K562 (cell line): ENCODE measurements around the gene DNAJA1. TPM values are rescaled to one million over a fixed set of nuclear protein-coding genes. Genes with fewer than 3 reads are reported as not detected.

Experiments used
- ATAC-seq: fragments of 200-7000 bp; cut with Tn5 transposase; 3 replicates; pipeline ENCODE4 v1.9.1; 2020; ENCODE audit warnings: moderate library complexity
- BruUV-seq: library from RNA; stranded (reverse); fragments of 400-500 nt; replicated peaks from 2 replicates; lab custom pipeline; 2021; lab: Mats Ljungman, UMichigan
- CTCF ChIA-PET: fragments of 300-600 bp; formaldehyde crosslinking; extraction: SDS; loops from one replicate; lab custom pipeline; 2021; ENCODE audit warnings: low intra/inter-chr PET ratio; lab: Yijun Ruan, JAX
- POLR2A ChIA-PET: fragments of 300-600, 350-650 bp; sonication (Branson Sonifier 250); formaldehyde crosslinking; extraction: SDS; loops from one replicate; lab custom pipeline; 2021; ENCODE audit warnings: antibody characterized with exemption, inconsistent platforms; lab: Yijun Ruan, JAX
- DNase-seq, 4 experiments: peaks; one replicate each; pipeline versions ENCODE4 v3.0.0 to v3.0.0-alpha.2; 2011 to 2018; ENCODE audit warnings: low spot score in 3 of 4, mixed read lengths in 3 of 4; ENCODE audit errors: extremely low read depth in 1 of 4
- FAIRE-seq: peaks from 2 replicates; lab custom pipeline; 2011; peaks lifted over from hg19 to GRCh38; lab: Jason Lieb, UNC
- H2AFZ ChIP-seq: 2 replicates; pipeline ENCODE4 v1.6.0; 2011; ENCODE audit warnings: low read depth, low read length, control low read depth, inconsistent platforms
- H3K27ac ChIP-seq: fragments of 200-600 bp; 3 replicates; pipeline ENCODE4 v1.8.0; 2011; ENCODE audit warnings: low read depth, mild to moderate bottlenecking, control low read depth, inconsistent platforms, low read length, moderate library complexity, mixed read lengths; ENCODE audit errors: extremely low read depth
- H3K27me3 ChIP-seq, 2 experiments: fragments of 300-600 bp in 1 of 2; 2 replicates in 1 of 2; 3 replicates in 1 of 2; pipeline versions ENCODE4 v1.6.0 to v1.8.0; 2011; ENCODE audit warnings: inconsistent platforms in 2 of 2, low read length in 2 of 2, mild to moderate bottlenecking in 1 of 2, mixed read lengths in 1 of 2, moderate library complexity in 1 of 2; ENCODE audit not compliant: control insufficient read depth in 2 of 2, insufficient read depth in 2 of 2
- H3K36me3 ChIP-seq: fragments of 300-600 bp; 3 replicates; pipeline ENCODE4 v1.8.0; 2011; ENCODE audit warnings: mild to moderate bottlenecking, low read length, inconsistent platforms; ENCODE audit not compliant: control insufficient read depth, insufficient read depth
- H3K4me1 ChIP-seq, 2 experiments: fragments of 200-600 bp in 1 of 2; replicated peaks in 1 of 2; 2 replicates in 1 of 2; 3 replicates in 1 of 2; pipeline versions ENCODE4 v1.5.1 to v1.8.0; 2011; ENCODE audit warnings: inconsistent platforms in 2 of 2, low read length in 2 of 2, mild to moderate bottlenecking in 1 of 2, mixed read lengths in 1 of 2, moderate library complexity in 1 of 2; ENCODE audit not compliant: control insufficient read depth in 2 of 2, insufficient read depth in 2 of 2
- H3K4me2 ChIP-seq: 2 replicates; pipeline ENCODE4 v1.6.1; 2011; ENCODE audit warnings: low read length, control low read depth, inconsistent platforms, mixed read lengths; ENCODE audit not compliant: insufficient read depth
- H3K4me3 ChIP-seq: fragments of 200-600 bp; sonication (generic), shearing (Covaris generic); 2 replicates; pipeline ENCODE4 v1.5.1; 2016; ENCODE audit warnings: control low read depth, inconsistent platforms
- H3K79me2 ChIP-seq: fragments of 200-600 bp; 3 replicates; pipeline ENCODE4 v1.8.0; 2011; ENCODE audit warnings: low read length, inconsistent platforms; ENCODE audit not compliant: control insufficient read depth, insufficient read depth
- H3K9ac ChIP-seq, 2 experiments: 2 replicates each; pipeline versions ENCODE4 v1.6.0 to v1.6.1; 2011; ENCODE audit warnings: low read depth in 2 of 2, low read length in 2 of 2, control low read depth in 1 of 2, inconsistent platforms in 1 of 2, mild to moderate bottlenecking in 1 of 2, mixed read lengths in 1 of 2; ENCODE audit not compliant: insufficient read depth in 1 of 2
- H3K9me1 ChIP-seq: one replicate; pipeline ENCODE4 v1.6.0; 2011; ENCODE audit warnings: inconsistent platforms, mild to moderate bottlenecking, low read length, moderate library complexity; ENCODE audit not compliant: control insufficient read depth, insufficient read depth
- H3K9me3 ChIP-seq: replicated peaks from 2 replicates; pipeline ENCODE4 v1.5.1; 2011; ENCODE audit warnings: low read depth, low read length, inconsistent platforms; ENCODE audit not compliant: control insufficient read depth, insufficient read depth
- H4K20me1 ChIP-seq: replicated peaks from 2 replicates; pipeline ENCODE4 v1.6.1; 2011; ENCODE audit warnings: low read length, inconsistent platforms, mixed read lengths; ENCODE audit not compliant: control insufficient read depth, insufficient read depth
- BCL6 ChIP-seq: fragments of 250-450 bp; sonication (Bioruptor Pico); IDR thresholded peaks from 2 replicates; pipeline ENCODE4 v1.4.0; 2020
- CHD2 ChIP-seq: IDR thresholded peaks from 2 replicates; pipeline ENCODE4 v1.6.1; 2011; ENCODE audit warnings: low read depth, low read length
- EP400 ChIP-seq: fragments of 450-650 bp; IDR thresholded peaks from 2 replicates; pipeline ENCODE4 v1.6.1; 2017; ENCODE audit warnings: antibody characterized with exemption, mild to moderate bottlenecking, moderate library complexity
- HNRNPL ChIP-seq: fragments of 200-400 bp; formaldehyde crosslinking; IDR thresholded peaks from 2 replicates; pipeline ENCODE4 v1.6.1; 2017; ENCODE audit warnings: low read depth, mild to moderate bottlenecking, low read length
- PBX2 ChIP-seq, 2 experiments: IDR thresholded peaks in 1 of 2; conservative IDR thresholded peaks in 1 of 2; 2 replicates each; pipeline ENCODE4 v1.6.1; 2016; ENCODE audit warnings: low read depth in 2 of 2, mild to moderate bottlenecking in 1 of 2, missing compliant biosample characterization in 1 of 2, missing genetic modification characterization in 1 of 2, moderate library complexity in 1 of 2
- PHF21A ChIP-seq: fragments of 450-650 bp; IDR thresholded peaks from 2 replicates; pipeline ENCODE4 v1.6.1; 2017; ENCODE audit warnings: low read depth, borderline replicate concordance
- RFX5 ChIP-seq: IDR thresholded peaks from 2 replicates; pipeline ENCODE4 v1.6.1; 2011; ENCODE audit warnings: low read depth, mild to moderate bottlenecking, improper control_type of control experiment, low read length
- SMARCA5 ChIP-seq: fragments of 450-650 bp; IDR thresholded peaks from 2 replicates; pipeline ENCODE4 v1.6.1; 2016
- TGIF2 ChIP-seq: sonication (generic); formaldehyde crosslinking; IDR thresholded peaks from 2 replicates; pipeline ENCODE4 v1.8.1; 2022; ENCODE audit warnings: mild to moderate bottlenecking, missing genetic modification reagents, moderate library complexity
- THRAP3 ChIP-seq: fragments of 450-650 bp; IDR thresholded peaks from 2 replicates; pipeline ENCODE4 v1.6.1; 2016; ENCODE audit warnings: mild to moderate bottlenecking, inconsistent platforms, borderline replicate concordance
- ZNF354B ChIP-seq: fragments of 250-450 bp; sonication (Bioruptor Pico); IDR thresholded peaks from 2 replicates; pipeline ENCODE4 v1.4.0; 2020
- ZNF431 ChIP-seq: sonication (generic); formaldehyde crosslinking; IDR thresholded peaks from 2 replicates; pipeline ENCODE4 v1.8.0; 2022; ENCODE audit warnings: mild to moderate bottlenecking, missing genetic modification reagents
- WGBS: fragments of 100-300 bp; shearing (Covaris generic); methylation state at CpG from one replicate; pipeline ENCODE4 v1.1.6; 2016; ENCODE audit warnings: low coverage, mixed read lengths; ENCODE audit not compliant: insufficient coverage; ENCODE audit errors: missing lambda C conversion rate; 5-methylcytosine and 5-hydroxymethylcytosine counted together
- in situ Hi-C: fragments of 300-500 bp; cut with MboI; formaldehyde crosslinking; loops from 4 replicates; pipeline ENCODE4 v1.15.0; 2018; ENCODE audit warnings: inconsistent platforms, mixed read lengths
- intact Hi-C: fragments of 100-400 bp; cut with micrococcal nuclease; formaldehyde crosslinking; loops from 2 replicates; pipeline ENCODE4 v1.14.2; 2022
- polyA plus RNA-seq, 8 experiments: library from polyadenylated mRNA; depleted of rRNA in 4 of 8; stranded (reverse) in 5 of 8; unstranded in 3 of 8; fragments of >200 nt; fragmentation: Nextera tagmentation in 2 of 8; fragmentation: Illumina TruSeq in 1 of 8; extraction: Ambion mirVana in 2 of 8; extraction: Trizol in 1 of 8; gene quantifications; 2 replicates each; pipeline versions ENCODE4 v1.2.1 to v1.2.3, GENCODE V29; 2011 to 2014; ENCODE audit warnings: inconsistent platforms in 1 of 8, missing spikeins in 1 of 8
- total RNA-seq, 7 experiments: library from RNA; depleted of rRNA in 6 of 7; stranded (reverse); fragments of >200 nt in 6 of 7; fragmentation: Illumina TruSeq in 2 of 7; extraction: Trizol in 2 of 7; gene quantifications; 2 replicates each; pipeline versions ENCODE4 v1.2.1 to v1.2.3, GENCODE V29; 2011 to 2021; ENCODE audit warnings: low replicate concordance in 1 of 7

Gene DNAJA1
- total and polyA plus RNA-seq, 9 of the 15 experiments (the other 6 are each of a cell fraction or from before 2014, with no cell fraction given): 109 to 359 (median 175) TPM

GRCh38 chr9:32986971-32987370, 38.1 kb upstream of the DNAJA1 start:
- DNase-seq (no peak), ATAC-seq (no peak), FAIRE-seq (no peak)
- Histone ChIP-seq H3K27me3 (no peaks in the 10 kb centered on the region), H3K9ac (no peak overlapping the region), H2AFZ (no peak overlapping the region), H3K4me2 (no peak overlapping the region), H3K79me2 (peaks cover 16% of the 10 kb centered on the region), H4K20me1 (no peaks in the 10 kb centered on the region), H3K4me3 (no peak overlapping the region), H3K9me3 (no peaks in the 10 kb centered on the region), H3K36me3 (peaks cover 80% of the 10 kb centered on the region), H3K27ac (no peak overlapping the region), H3K9me1 (no peaks in the 10 kb centered on the region), H3K4me1 (peaks cover 5 to 10% of the 10 kb centered on the region in 2 experiments; a peak in 3 of 5 replicates)
- 100% methylated on average over 4 of the region's 4 CpGs for WGBS
- POLR2A ChIA-PET: no interaction called here
- BruUV-seq: no TSS peak
- intact Hi-C loops: no loop called here
- in situ Hi-C loops: no loop called here
- CTCF ChIA-PET: no interaction called here
- TF ChIP-seq THRAP3: no peak
- no peak for TF ChIP-seq SMARCA5
- TF ChIP-seq RFX5: no peak
- no peak for TF ChIP-seq ZNF431 (CRISPR knock-in tag)
- no peak for TF ChIP-seq BCL6 (CRISPR knock-in tag)
- no peak for TF ChIP-seq TGIF2
- TF ChIP-seq HNRNPL: no peak
- no peak for TF ChIP-seq CHD2
- no peak for TF ChIP-seq PHF21A
- no peak for TF ChIP-seq PBX2 (CRISPR knock-in tag; IDR thresholded peaks at IDR 0.05; ENCODE audit: low read depth)
- TF ChIP-seq PBX2 (tag; conservative IDR thresholded peaks at IDR 0.05; ENCODE audit: low read depth): no peak
- no peak for TF ChIP-seq ZNF354B (CRISPR knock-in tag)
- TF ChIP-seq EP400: no peak
